Tibial nerve (tissue), 4 donors: ENCODE data around the gene SLC25A45. TPM values are rescaled to one million over a fixed set of nuclear protein-coding genes. Genes with fewer than 3 reads are reported as not detected.
A peak's percentile ranks its signal among the peaks of the same experiment; 100 is the strongest.

Experiments used
- DNase-seq, 2 donors: peaks; one replicate each; pipeline ENCODE4 v3.0.0-alpha.2; 2019; ENCODE audit warnings: low spot score in 2 of 2
- H3K27ac ChIP-seq, 4 donors: fragments of 200-600 bp; sonication (generic) in 3 of 4; one replicate each; pipeline ENCODE4 v1.5.1; 2017 to 2019; ENCODE audit warnings: mild to moderate bottlenecking in 1 of 4
- H3K27me3 ChIP-seq, 2 donors: fragments of 200-600 bp; sonication (generic) in 1 of 2; one replicate each; pipeline versions ENCODE4 v1.5.1 to v1.6.0; 2017 to 2019
- H3K36me3 ChIP-seq, 3 donors: fragments of 200-600 bp; sonication (generic); one replicate each; pipeline ENCODE4 v1.5.1; 2018 to 2019
- H3K4me1 ChIP-seq, 4 donors: fragments of 200-600 bp; sonication (generic) in 3 of 4; one replicate each; pipeline ENCODE4 v1.5.1; 2017 to 2019
- H3K4me3 ChIP-seq, 4 donors: fragments of 200-600 bp; sonication (generic) in 3 of 4; one replicate each; pipeline ENCODE4 v1.5.1; 2017 to 2019; ENCODE audit warnings: mild to moderate bottlenecking in 1 of 4, moderate library complexity in 1 of 4
- H3K9me3 ChIP-seq, 4 donors: fragments of 200-600 bp; sonication (generic) in 3 of 4; one replicate each; pipeline ENCODE4 v1.5.1; 2017 to 2019
- EP300 ChIP-seq, 2 donors: sonication (generic); formaldehyde crosslinking; IDR thresholded peaks; one replicate each; pipeline ENCODE4 v1.6.1; 2017; ENCODE audit warnings: antibody characterized with exemption in 2 of 2, mild to moderate bottlenecking in 1 of 2
- POLR2A ChIP-seq, 2 donors: fragments of 450-650 bp; IDR thresholded peaks; one replicate each; pipeline ENCODE4 v1.6.1; 2017; ENCODE audit warnings: antibody characterized with exemption in 2 of 2, mild to moderate bottlenecking in 2 of 2, moderate library complexity in 2 of 2
- WGBS, 2 donors: methylation state at CpG; one replicate each; pipeline ENCODE4 v1.1.5; 2018; 5-methylcytosine and 5-hydroxymethylcytosine counted together
- total RNA-seq, 4 donors: library from RNA; depleted of rRNA; stranded (reverse); fragments of >200 nt; gene quantifications; one replicate each; pipeline ENCODE4 v1.1.0, GENCODE V29; 2016
- TF ChIP-seq, protein P1 (sequence below), 5 experiments: fragments of 200-600 bp in 3 of 5; fragments of 450-650 bp in 2 of 5; sonication (generic) in 3 of 5; IDR thresholded peaks; one replicate each; pipeline ENCODE4 v1.5.1; 2016 to 2019; ENCODE audit warnings: antibody characterized with exemption in 5 of 5, mild to moderate bottlenecking in 3 of 5, moderate library complexity in 2 of 5

Gene SLC25A45
- total RNA-seq, 4 donors from 2014 or later, result 1.8 to 22.5 (median 8.5) TPM

DNA sequence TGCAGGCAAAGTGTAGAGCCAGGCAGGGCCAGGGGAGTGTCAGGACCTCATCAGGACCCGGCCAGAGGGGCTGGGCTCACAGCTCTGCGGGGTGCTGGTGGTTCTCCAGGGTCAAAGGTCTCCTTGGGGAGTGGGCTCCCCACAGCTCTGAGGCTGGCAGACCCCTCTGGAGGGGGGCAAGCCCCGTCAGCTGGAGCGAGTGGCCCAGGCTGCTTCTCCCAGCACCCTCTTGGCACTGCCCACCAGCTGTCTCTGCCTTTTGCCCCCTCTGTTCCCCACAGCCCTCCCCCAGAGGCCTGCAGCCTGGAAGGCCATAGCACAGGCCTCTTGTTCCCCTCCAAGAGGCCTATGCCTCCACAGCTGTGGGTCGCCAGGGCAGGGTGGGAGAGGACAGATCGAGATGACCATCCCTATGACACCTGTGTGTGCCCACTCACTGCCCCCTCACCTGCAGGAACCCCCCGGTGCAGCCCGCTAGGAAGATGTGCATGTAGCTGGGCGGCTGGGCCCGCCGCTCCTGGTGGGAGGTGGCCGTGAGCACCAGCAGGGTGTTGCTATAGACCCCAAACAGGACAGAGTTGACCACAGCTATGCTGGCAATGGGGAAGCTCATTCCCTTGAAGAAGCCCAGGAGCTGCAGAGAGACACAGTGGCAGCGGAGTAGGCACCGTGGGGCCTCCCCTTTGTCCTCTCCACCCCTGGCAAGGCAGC lies 3.4 kb downstream of the SLC25A45 start:
- Histone ChIP-seq H3K9me3 (no peaks in the 10 kb centered on the region), H3K36me3 (no peaks in the 10 kb centered on the region), H3K4me1 (peaks cover 0 to 41% (median 32%) of the 10 kb centered on the region in 4 donors), H3K4me3 (no peak overlapping the region), H3K27me3 (no peaks in the 10 kb centered on the region), H3K27ac (peak overlapping the region in 2 of 4 donors; percentile 13 to 99)
- no peak for TF ChIP-seq POLR2A (IDR thresholded peaks at IDR 0.05)
- TF ChIP-seq, protein P1, sequence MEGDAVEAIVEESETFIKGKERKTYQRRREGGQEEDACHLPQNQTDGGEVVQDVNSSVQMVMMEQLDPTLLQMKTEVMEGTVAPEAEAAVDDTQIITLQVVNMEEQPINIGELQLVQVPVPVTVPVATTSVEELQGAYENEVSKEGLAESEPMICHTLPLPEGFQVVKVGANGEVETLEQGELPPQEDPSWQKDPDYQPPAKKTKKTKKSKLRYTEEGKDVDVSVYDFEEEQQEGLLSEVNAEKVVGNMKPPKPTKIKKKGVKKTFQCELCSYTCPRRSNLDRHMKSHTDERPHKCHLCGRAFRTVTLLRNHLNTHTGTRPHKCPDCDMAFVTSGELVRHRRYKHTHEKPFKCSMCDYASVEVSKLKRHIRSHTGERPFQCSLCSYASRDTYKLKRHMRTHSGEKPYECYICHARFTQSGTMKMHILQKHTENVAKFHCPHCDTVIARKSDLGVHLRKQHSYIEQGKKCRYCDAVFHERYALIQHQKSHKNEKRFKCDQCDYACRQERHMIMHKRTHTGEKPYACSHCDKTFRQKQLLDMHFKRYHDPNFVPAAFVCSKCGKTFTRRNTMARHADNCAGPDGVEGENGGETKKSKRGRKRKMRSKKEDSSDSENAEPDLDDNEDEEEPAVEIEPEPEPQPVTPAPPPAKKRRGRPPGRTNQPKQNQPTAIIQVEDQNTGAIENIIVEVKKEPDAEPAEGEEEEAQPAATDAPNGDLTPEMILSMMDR (IDR thresholded peaks at IDR 0.05), result no peak
- no peak for TF ChIP-seq EP300 (IDR thresholded peaks at IDR 0.05)
- DNase-seq, result no peak
- 80 to 85% methylated on average over 9 to 14 of the region's 14 CpGs for WGBS, 2 donors

DNA sequence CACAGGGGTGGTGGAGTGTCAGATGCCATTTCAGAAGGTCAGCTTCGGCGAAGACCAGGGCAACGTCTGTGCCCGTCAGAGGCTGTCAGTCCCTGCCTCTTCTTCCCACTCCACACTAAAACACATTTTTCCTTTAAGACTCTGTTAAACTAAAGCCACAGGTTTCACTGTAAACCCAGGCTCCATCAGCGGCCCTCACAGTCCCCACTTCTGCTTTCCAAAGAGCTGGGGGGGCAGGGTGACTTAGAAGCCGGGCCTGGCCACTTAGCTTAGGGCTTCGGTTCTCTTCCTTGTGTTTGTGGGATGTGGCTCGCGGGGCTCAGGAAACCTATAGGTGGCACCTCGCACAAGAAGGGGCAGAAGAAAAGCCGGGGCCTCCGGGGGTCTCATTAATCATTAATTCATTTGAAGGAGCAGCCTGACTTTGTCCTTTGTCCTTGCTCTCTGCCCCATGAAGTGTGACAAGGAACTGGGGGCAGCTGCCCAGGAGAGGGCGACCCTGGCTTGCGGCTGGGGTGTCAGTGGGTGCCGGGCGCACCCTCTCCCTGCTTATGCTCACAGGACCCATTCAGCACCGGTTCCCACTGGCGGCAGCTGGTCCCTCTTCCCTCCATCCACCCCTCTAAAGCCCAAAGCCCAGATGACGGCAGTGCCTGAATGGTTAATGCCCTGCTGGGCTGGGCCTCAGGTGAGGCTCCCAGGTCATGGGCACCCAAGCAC lies 4.1 kb downstream of the SLC25A45 start:
- Histone ChIP-seq H3K4me3 (no peak overlapping the region), H3K9me3 (no peaks in the 10 kb centered on the region), H3K4me1 (peaks cover 0 to 34% (median 25%) of the 10 kb centered on the region in 4 donors), H3K36me3 (no peaks in the 10 kb centered on the region), H3K27ac (peak overlapping the region in 2 of 4 donors; percentile 13 to 99), H3K27me3 (no peaks in the 10 kb centered on the region)
- no peak for DNase-seq
- TF ChIP-seq POLR2A (IDR thresholded peaks at IDR 0.05) (no peak), EP300 (IDR thresholded peaks at IDR 0.05) (no peak)
- TF ChIP-seq, protein P1 (IDR thresholded peaks at IDR 0.05), result no peak
- WGBS, 2 donors, result 64 to 72% methylated on average over 19 of the region's 19 CpGs

DNA sequence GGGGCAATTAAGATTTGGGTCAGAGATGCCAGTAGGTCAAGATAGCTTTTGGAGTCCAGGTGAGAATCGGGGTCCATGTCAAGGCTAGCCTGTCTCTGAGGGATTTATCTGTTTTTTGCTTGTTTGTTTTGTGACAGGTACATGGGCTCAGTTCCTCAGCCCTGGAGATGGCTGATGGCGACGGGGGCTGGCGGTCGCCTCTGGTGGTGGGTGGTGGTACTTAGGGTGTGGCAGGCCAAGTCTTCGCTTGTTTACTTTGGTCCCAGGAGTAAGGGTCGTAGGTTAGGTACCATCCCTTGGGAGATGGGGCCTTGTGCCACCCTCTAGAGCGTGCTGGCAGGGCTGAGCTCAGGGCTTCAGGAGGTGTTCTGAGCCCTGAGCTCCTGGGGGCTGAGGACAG lies 4.7 kb downstream of the SLC25A45 start:
- Histone ChIP-seq H3K4me3 (no peak overlapping the region), H3K9me3 (no peaks in the 10 kb centered on the region), H3K27ac (peak overlapping the region in 2 of 4 donors; percentile 13 to 99), H3K4me1 (peaks cover 0 to 28% (median 19%) of the 10 kb centered on the region in 4 donors), H3K36me3 (no peaks in the 10 kb centered on the region), H3K27me3 (no peaks in the 10 kb centered on the region)
- no peak for TF ChIP-seq POLR2A (IDR thresholded peaks at IDR 0.05)
- DNase-seq, result no peak
- WGBS, 2 donors, result 88 to 90% methylated on average over 8 of the region's 8 CpGs

DNA sequence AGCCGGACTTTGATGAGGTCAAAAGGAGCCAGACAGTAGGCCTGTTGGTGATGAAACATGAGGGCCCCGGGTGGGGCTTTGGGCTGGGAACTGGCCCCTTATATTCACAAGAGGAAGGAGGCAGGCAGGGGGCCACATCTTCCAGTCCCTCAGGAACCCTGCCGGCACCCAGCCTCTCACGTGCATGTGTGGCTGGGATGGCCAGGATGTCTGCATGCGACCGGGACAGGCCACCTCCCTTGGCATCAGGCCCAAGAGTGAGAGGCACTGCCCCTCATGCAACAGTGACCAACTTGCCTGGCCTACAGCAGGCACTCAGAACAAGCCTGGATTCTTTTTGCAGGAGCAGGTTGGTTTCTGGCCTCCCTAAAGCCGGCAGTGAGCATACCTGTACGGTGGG lies 5.4 kb downstream of the SLC25A45 start:
- no peak for DNase-seq
- H3K4me3 ChIP-seq, result no peak overlapping the region
- no peaks in the 10 kb centered on the region for H3K36me3 ChIP-seq
- H3K27me3 ChIP-seq, result no peaks in the 10 kb centered on the region
- no peak for TF ChIP-seq POLR2A (IDR thresholded peaks at IDR 0.05)
- TF ChIP-seq, protein P1 (IDR thresholded peaks at IDR 0.05), result no peak
- no peak for TF ChIP-seq EP300 (IDR thresholded peaks at IDR 0.05)
- 65 to 77% methylated on average over 8 of the region's 8 CpGs for WGBS, 2 donors
- H3K9me3 ChIP-seq, result no peaks in the 10 kb centered on the region
- H3K27ac ChIP-seq, result no peak overlapping the region
- H3K4me1 ChIP-seq, result peaks cover 0 to 22% (median 17%) of the 10 kb centered on the region in 4 donors

DNA sequence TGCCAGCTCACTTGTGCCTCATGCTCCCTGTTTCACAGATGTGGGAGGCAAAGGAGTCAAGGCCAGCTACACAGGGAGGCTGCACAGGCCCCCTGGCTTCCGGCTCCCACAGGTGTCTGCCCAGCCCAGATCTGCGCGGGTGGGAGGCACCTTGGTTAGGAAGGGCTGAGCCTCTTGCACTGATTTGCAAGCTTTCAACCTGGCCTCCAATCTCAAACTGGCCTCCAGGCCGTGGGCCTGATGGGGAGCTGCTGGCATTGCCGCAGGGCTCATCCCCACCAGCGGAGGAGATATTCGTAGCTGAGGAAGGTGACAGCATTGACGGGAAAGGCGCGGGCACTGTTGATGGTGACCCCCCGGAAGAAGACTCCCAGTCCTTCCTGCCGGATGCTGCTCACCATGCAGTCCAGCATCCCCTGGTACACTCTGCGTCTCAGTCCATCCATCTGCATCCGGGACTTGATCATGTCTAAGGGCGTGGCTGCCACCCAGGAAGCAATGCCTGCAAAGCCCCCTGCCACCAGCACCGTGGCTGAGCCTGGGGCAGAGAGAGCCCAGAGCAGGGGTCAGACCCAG lies 6.2 kb downstream of the SLC25A45 start:
- Histone ChIP-seq H3K27me3 (no peaks in the 10 kb centered on the region), H3K4me3 (no peak overlapping the region), H3K9me3 (no peaks in the 10 kb centered on the region), H3K4me1 (peaks cover 0 to 14% (median 9%) of the 10 kb centered on the region in 4 donors), H3K36me3 (no peaks in the 10 kb centered on the region), H3K27ac (no peak overlapping the region)
- TF ChIP-seq EP300 (IDR thresholded peaks at IDR 0.05) (no peak), POLR2A (IDR thresholded peaks at IDR 0.05) (no peak)
- TF ChIP-seq, protein P1 (IDR thresholded peaks at IDR 0.05), result no peak
- 82 to 83% methylated on average over 12 to 15 of the region's 16 CpGs for WGBS, 2 donors
- DNase-seq, result no peak
